ENCODE data around the gene MMP10. TPM values are rescaled to one million over a fixed set of nuclear protein-coding genes. Genes with fewer than 3 reads are reported as not detected.

Gene MMP10
- total RNA-seq (2014; rRNA removed; shearing (Covaris generic)): not detected in 2 replicates

DNA sequence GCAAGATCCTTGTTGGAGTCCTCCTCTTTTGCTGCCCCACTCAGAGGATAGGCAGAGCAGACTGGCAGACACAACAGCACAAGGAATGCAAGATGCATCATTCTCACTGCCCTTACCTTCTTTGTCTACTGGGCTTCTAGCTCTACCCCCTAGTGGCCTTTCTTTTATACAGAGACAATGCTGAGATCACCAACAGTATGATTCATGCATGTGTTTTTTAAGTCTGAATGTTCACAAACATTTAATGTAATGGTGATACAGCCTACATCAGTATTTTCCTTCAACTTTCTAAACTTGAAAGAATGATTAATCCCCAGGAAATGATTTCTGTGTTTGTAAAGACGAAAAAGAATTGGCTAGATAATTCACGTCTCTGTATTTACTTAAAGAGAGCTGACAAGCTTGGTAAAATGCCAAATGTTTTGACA lies at the start of gene MMP10:
TSS of gene MMP10 (minus strand) at position 138 of the 428 bp plus-strand sequence. CDS start at position 101, 37 bp downstream.
- DNase-seq (ENCODE audit: low spot score): peak; percentile 60

DNA sequence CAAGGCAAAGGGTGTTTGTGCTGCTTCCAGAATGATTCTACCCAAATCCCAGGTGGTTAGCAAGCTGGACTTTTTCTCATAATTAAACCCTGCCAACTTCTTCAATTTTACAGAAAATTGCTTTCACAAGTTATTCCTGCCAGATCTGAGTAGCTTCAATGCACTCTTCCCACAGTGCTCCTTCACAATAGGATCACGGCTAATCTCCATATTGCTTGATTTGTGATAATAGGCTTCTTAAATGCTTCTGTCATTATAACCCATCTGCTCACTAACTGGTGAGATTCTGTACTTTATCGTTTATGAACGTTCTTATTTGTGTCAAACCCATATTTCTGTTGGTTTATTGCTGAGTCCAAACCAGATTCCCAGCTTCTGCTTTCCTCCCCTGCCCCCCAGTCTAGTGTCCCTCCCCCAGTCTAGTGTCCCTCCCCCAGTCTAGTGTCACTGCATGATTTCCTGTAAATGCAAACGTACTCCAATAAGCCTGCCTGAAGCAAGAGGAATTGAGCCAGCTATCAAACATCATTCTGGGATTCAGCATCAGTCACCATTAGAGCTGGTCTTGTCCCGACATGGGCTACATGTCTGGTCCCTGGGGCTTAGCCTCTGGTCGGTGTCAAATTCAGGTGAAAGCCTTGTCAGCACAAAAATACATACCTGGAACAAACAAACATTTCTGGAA lies 49.0 kb upstream of the MMP10 start:
- DNase-seq (ENCODE audit: low spot score): no peak

DNA sequence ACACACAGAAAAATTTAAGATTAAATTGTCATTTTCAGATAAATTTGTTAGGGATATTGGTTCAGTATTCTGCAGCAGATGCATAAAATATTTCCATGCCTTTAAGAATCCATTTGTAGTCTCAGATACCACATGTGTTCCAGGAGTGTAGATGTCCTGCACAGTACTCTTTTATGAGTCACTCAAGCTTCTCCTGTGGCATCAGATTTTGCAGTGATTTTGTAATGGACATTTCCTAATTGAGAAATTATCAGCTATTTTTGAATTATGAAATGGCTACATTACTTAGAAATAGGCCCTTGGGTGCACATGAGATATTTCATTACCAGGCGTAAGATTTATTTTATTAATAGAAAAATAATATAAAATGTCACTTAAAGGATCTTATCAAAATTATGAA lies 44.1 kb upstream of the MMP10 start:
- DNase-seq (ENCODE audit: low spot score): no peak

GRCh38 chr11:102819491-102819890 lies 39.1 kb upstream of the MMP10 start:
- DNase-seq (ENCODE audit: low spot score): no peak

DNA sequence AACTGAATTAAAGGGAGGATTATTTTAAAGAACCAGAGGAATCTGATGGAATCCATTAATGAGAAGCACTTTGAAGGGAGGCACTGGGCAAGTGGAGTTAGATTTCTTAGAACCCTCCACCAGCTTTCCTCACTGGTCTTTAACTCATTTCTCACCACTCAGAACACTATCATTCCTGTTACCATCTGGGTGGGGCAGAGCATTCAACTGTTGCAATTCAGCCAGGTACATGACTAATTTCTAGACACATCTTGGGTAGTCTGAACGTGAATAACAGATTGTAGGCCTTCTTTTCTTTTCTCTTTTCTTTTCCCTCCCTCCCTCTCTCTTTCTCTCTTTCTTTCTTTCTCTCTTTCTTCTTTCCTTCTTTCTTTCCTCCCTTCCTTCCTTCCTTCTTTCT lies 33.1 kb upstream of the MMP10 start:
- no peak for DNase-seq (ENCODE audit: low spot score)

GRCh38 chr11:102812188-102812587 lies 31.8 kb upstream of the MMP10 start:
- DNase-seq (ENCODE audit: low spot score): no peak

- DNase-seq (ENCODE audit: low spot score): peak; percentile 62
These were observed 30.7 kb upstream of the MMP10 start for GRCh38 chr11:102810950-102811660.

DNA sequence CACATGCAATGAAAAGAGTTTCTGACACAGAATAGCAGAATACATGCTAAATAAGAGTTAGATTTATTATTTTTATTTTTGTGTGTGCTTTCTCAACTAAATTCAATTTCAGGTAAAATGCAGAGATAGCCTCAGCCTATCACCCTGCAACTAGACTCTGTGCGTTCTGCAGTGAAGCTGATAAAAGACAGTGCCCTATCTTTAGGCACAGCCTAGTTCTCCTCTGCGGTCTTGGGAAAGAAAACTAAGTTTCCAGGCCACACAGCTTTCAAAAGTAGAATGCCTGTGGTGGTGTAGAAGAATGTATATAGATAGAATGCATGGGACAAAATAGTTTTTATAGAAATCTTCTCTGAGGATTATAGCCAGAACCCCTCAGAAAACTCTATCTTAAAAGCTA lies 29.5 kb upstream of the MMP10 start:
- DNase-seq (ENCODE audit: low spot score): no peak

- peak; percentile 78 for DNase-seq (ENCODE audit: low spot score)
These were observed 27.5 kb upstream of the MMP10 start for GRCh38 chr11:102807921-102808320.

GRCh38 chr11:102806296-102806695 lies 25.9 kb upstream of the MMP10 start:
- no peak for DNase-seq (ENCODE audit: low spot score)

GRCh38 chr11:102802341-102802740 lies 21.9 kb upstream of the MMP10 start:
- DNase-seq (ENCODE audit: low spot score): no peak

DNA sequence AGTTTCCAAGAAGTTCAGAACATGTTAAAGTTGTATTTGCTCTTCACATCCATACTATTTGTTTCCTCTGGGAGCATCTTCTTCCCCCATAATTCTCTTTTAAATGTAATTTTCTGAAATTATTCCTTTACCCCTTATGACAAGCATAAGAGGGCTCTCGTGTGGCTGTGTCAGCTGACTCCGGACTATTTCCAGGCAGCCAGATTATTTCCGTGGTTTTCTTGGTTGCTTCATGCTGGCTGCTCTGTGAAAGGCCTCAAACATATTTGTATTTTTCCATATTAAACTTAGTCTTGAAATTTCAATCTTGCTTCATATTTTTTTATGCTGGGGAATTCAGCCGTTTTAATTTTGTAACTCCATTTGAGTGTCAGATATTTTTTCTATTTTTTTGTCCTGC lies 20.3 kb upstream of the MMP10 start:
- DNase-seq (ENCODE audit: low spot score): no peak

DNA sequence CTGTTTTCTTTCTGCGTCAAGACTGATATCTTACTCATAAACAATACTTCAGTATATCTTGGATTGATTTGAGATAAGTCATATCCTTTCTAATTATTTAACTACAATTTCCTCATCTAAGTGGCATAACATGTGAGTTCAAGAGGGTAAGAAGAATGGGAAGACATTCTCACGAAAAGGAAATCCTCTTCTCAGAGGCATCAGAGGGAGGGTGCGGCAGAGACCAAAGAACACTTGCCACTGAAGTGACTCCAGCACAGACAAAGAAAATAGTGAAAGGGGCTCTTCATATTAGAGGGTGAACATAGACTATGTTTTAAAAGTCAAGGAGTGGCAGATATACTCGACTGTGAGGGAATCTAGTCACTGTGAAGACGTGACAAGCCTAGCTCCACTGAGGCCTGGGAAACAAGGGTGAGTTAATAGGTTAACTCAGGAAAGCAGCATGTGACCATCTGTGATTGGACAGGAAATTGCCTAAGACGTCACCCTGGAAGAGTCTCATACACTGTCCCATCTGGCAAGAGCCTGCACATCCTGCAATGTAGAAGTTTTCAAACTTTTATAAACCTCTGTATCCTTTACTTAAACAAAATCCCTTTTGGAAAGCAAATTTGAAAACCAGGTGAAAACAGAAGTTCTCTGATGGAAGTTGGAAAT lies 19.4 kb upstream of the MMP10 start:
- DNase-seq (ENCODE audit: low spot score): no peak

DNA sequence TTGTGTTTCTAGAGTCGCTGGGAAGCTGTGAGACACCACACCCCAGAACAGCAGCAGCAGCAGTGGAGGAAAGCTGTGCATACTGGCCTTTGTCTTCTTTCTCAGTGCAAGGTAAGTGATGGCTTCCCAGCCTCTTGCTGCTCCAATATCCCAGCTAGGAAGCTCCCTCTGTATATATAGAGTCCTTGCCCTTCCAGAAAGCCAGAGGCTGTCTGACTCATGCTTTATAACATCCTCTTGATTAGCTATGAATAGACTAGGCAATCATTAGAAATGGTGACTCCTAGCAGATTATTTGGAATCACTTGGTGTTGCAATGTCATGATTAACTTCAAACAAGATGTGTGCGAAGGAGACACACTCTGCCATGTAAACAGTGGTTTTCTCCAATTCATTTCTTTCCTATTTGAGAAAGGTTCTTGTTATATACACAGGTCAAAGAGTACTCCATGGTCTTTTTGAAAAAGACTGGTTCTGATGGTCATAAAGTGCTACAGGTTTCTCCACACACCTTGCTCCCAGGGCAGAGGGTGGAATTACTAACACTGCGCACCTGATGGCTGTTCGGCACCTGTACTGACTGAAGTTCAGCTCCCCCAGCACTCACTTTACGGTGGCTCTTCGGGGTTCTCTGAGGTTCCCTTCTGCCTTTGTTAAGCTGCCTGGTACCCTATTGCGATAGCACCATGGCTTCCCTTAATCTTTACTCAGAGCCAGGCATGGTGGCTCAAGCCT lies 17.8 kb upstream of the MMP10 start, which contains the start of gene MMP1:
TSS of gene MMP1 (minus strand) at position 149 of the 735 bp plus-strand sequence. CDS start at position 81, 68 bp downstream.
- no peak for DNase-seq (ENCODE audit: low spot score)

DNA sequence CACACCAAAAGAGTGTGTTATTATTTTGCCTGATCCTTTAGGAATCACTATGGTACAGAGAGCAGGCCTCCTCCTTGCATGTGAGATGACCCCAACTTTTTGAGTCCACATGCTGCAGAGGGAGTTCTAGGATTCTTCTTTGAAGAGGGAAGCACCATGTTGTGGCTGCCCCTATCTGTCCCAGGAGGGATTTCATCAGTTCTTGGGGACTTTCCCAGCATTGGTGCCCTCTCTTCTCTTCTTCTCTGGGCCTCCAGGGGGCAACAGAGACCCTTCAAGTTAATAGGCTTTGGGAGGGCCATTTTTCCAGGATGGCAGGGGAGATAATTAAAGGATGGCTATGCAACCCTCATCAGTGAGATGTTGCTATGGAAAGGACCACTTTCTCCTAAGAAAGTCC lies 14.0 kb upstream of the MMP10 start:
- DNase-seq (ENCODE audit: low spot score): peak; percentile 65

- no peak for DNase-seq (ENCODE audit: low spot score)
These were observed 13.4 kb upstream of the MMP10 start for GRCh38 chr11:102793677-102794290.

GRCh38 chr11:102792604-102793003 lies 12.2 kb upstream of the MMP10 start:
- no peak for DNase-seq (ENCODE audit: low spot score)

DNA sequence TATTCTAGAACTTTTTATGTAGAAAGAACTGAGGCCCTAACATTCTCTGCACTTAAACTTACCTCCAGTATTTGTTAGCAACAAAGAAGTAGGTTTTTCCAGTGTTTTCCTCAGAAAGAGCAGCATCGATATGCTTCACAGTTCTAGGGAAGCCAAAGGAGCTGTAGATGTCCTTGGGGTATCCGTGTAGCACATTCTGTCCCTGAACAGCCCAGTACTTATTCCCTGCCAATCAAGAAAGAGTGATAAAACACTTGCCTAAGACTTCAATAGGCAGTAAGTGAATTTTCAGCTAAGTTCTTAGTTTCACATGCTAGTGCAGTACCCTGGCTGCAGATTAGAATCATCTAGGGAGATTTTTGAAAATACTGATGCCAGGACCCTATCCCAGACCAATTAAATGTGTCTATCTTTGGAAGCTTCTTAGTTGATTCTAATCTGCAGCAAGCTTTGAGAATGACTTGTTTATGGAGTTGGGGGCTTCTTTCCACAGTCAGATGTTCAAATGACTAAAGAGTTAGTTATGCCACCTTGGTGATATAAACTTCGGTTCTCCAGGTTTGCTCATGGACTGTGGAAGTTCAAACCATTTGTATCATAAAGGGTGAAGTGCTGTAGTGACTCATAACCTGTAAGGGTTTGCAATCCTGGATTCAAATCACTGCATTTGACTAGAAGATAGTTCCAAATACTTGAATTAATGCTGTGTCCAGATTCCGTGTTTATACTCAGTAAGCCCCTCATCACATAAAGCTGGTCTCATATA lies 11.0 kb upstream of the MMP10 start:
- DNase-seq (ENCODE audit: low spot score): no peak

- DNase-seq (ENCODE audit: low spot score): no peak
These were observed 8.0 kb upstream of the MMP10 start for GRCh38 chr11:102788334-102788995.

- no peak for DNase-seq (ENCODE audit: low spot score)
These were observed 4.0 kb upstream of the MMP10 start for GRCh38 chr11:102784380-102784779.

Data from HT-29 (cell line).